Liver (tissue), 3 donors: Measurements from ENCODE around the gene EIF4G1.

Experiments
- CTCF ChIP-seq: fragments of 150-350 bp; IDR thresholded peaks from 2 replicates; pipeline ENCODE4 v1.5.1; 2017; ENCODE audit warnings: improper control_type of control experiment, low read depth, low read length; ENCODE audit not compliant: missing input control
- TAF1 ChIP-seq: conservative IDR thresholded peaks from 2 replicates; pipeline ENCODE4 v1.6.1; 2016; ENCODE audit warnings: antibody characterized with exemption, mild to moderate bottlenecking
- donor health status: healthy.
- donor health status: healthy.

GRCh38 chr3:184314363-184314699 is at the start of gene EIF4G1:
- TF ChIP-seq CTCF: no peak
- no peak for TF ChIP-seq TAF1
